HepG2 (cell line): Measurements from ENCODE around the gene STK32C. TPM values are rescaled to one million over a fixed set of nuclear protein-coding genes. Genes with fewer than 3 reads are reported as not detected.

Experiments
- ATAC-seq: fragments of 200-7000 bp; cut with Tn5 transposase; 3 replicates; pipeline ENCODE4 v1.9.1; 2020; ENCODE audit warnings: mild to moderate bottlenecking, moderate library complexity
- BruUV-seq: library from RNA; stranded (reverse); fragments of 400-500 nt; replicated peaks from 2 replicates; lab custom pipeline; 2021; lab: Mats Ljungman, UMichigan
- CTCF ChIA-PET: fragments of 300-600 bp; formaldehyde crosslinking; extraction: SDS; loops from one replicate; lab custom pipeline; 2021; ENCODE audit warnings: low total read pairs, inconsistent platforms, low intra/inter-chr PET ratio; lab: Yijun Ruan, JAX
- POLR2A ChIA-PET: fragments of 350-600 bp; sonication (Branson Sonifier 250); formaldehyde crosslinking; loops from one replicate; lab custom pipeline; 2020; ENCODE audit warnings: antibody characterized with exemption, inconsistent platforms; lab: Yijun Ruan, JAX
- DNase-seq: peaks from one replicate; pipeline ENCODE4 v3.0.0-alpha.2; 2015; ENCODE audit warnings: low spot score
- FAIRE-seq: peaks from 3 replicates; lab custom pipeline; 2011; peaks lifted over from hg19 to GRCh38; lab: Jason Lieb, UNC
- H2AFZ ChIP-seq: one replicate; pipeline ENCODE4 v1.6.1; 2011; ENCODE audit warnings: low read length, inconsistent platforms
- H3K27ac ChIP-seq: fragments of 300-600 bp; 3 replicates; pipeline ENCODE4 v1.8.0; 2011; ENCODE audit warnings: mixed run types, mild to moderate bottlenecking, mixed read lengths, low read length, inconsistent platforms; ENCODE audit not compliant: insufficient read depth; ENCODE audit errors: extremely low read length
- H3K27me3 ChIP-seq, 2 experiments: fragments of 200-600 bp in 1 of 2; 2 replicates in 1 of 2; 3 replicates in 1 of 2; pipeline versions ENCODE4 v1.6.0 to v1.8.0; 2011; ENCODE audit warnings: low read length in 2 of 2, mild to moderate bottlenecking in 2 of 2, moderate library complexity in 2 of 2, inconsistent platforms in 1 of 2; ENCODE audit not compliant: insufficient read depth in 2 of 2, control insufficient read depth in 1 of 2
- H3K36me3 ChIP-seq, 2 experiments: fragments of 200-600 bp in 1 of 2; replicated peaks in 1 of 2; 2 replicates in 1 of 2; 3 replicates in 1 of 2; pipeline versions ENCODE4 v1.5.1 to v1.8.0; 2011; ENCODE audit warnings: low read length in 2 of 2, inconsistent platforms in 1 of 2; ENCODE audit not compliant: insufficient read depth in 2 of 2, control insufficient read depth in 1 of 2
- H3K4me1 ChIP-seq: 2 replicates; pipeline ENCODE4 v1.5.1; 2012; ENCODE audit warnings: low read length, inconsistent platforms; ENCODE audit not compliant: insufficient read depth
- H3K4me2 ChIP-seq: 2 replicates; pipeline ENCODE4 v1.6.0; 2011; ENCODE audit warnings: low read depth, low read length, inconsistent platforms
- H3K4me3 ChIP-seq, 3 experiments: fragments of 200-600 bp in 1 of 3; sonication (generic), shearing (Covaris generic) in 1 of 3; replicated peaks in 1 of 3; 2 replicates each; pipeline ENCODE4 v1.5.1; 2011 to 2016; ENCODE audit warnings: low read length in 3 of 3, inconsistent platforms in 2 of 3, low read depth in 2 of 3, mild to moderate bottlenecking in 2 of 3, control low read depth in 1 of 3, mixed read lengths in 1 of 3; ENCODE audit not compliant: insufficient read depth in 1 of 3
- H3K79me2 ChIP-seq: one replicate; pipeline ENCODE4 v1.6.1; 2011; ENCODE audit warnings: low read length, inconsistent platforms; ENCODE audit not compliant: insufficient read depth
- H3K9ac ChIP-seq: 2 replicates; pipeline ENCODE4 v1.6.0; 2011; ENCODE audit warnings: mild to moderate bottlenecking, low read depth, low read length, inconsistent platforms; ENCODE audit not compliant: insufficient read depth
- H3K9me3 ChIP-seq: 2 replicates; pipeline ENCODE4 v1.5.1; 2012; ENCODE audit warnings: mild to moderate bottlenecking, low read length
- H4K20me1 ChIP-seq: 2 replicates; pipeline ENCODE4 v1.6.0; 2011; ENCODE audit warnings: inconsistent platforms, mild to moderate bottlenecking, low read length, moderate library complexity; ENCODE audit not compliant: insufficient read depth
- BCL6 ChIP-seq: IDR thresholded peaks from 2 replicates; pipeline ENCODE4 v1.6.1; 2016; ENCODE audit warnings: missing genetic modification reagents, missing compliant biosample characterization
- DMTF1 ChIP-seq: sonication (generic); formaldehyde crosslinking; IDR thresholded peaks from 2 replicates; pipeline ENCODE4 v1.4.0; 2020; ENCODE audit warnings: mild to moderate bottlenecking, missing genetic modification reagents
- GABPB1 ChIP-seq: IDR thresholded peaks from 2 replicates; pipeline ENCODE4 v1.6.1; 2016; ENCODE audit warnings: mild to moderate bottlenecking, missing genetic modification reagents, moderate library complexity, missing compliant biosample characterization
- HDAC2 ChIP-seq: sonication (generic); formaldehyde crosslinking; IDR thresholded peaks from 2 replicates; pipeline ENCODE4 v1.4.0; 2020; ENCODE audit warnings: missing genetic modification reagents
- NCOA2 ChIP-seq: sonication (generic); formaldehyde crosslinking; IDR thresholded peaks from 2 replicates; pipeline ENCODE4 v1.8.0; 2022; ENCODE audit warnings: inconsistent platforms
- PITX1 ChIP-seq: sonication (generic); formaldehyde crosslinking; IDR thresholded peaks from 2 replicates; pipeline ENCODE4 v1.5.1; 2020; ENCODE audit warnings: mild to moderate bottlenecking, missing genetic modification reagents
- UBTF ChIP-seq: sonication (generic); formaldehyde crosslinking; IDR thresholded peaks from 2 replicates; pipeline ENCODE4 v1.4.0; 2020; ENCODE audit warnings: mild to moderate bottlenecking, missing genetic modification reagents
- ZIK1 ChIP-seq: sonication (generic); formaldehyde crosslinking; IDR thresholded peaks from 2 replicates; pipeline ENCODE4 v1.5.0; 2020; ENCODE audit warnings: mild to moderate bottlenecking, low read depth, missing genetic modification reagents, borderline replicate concordance
- ZNF205 ChIP-seq: IDR thresholded peaks from 2 replicates; pipeline ENCODE4 v1.6.1; 2018; ENCODE audit warnings: missing biosample characterization, missing genetic modification reagents
- ZNF234 ChIP-seq: sonication (generic); formaldehyde crosslinking; conservative IDR thresholded peaks from 2 replicates; pipeline ENCODE4 v1.5.1; 2020; ENCODE audit warnings: mild to moderate bottlenecking, missing genetic modification reagents
- ZNF670 ChIP-seq: sonication (generic); formaldehyde crosslinking; IDR thresholded peaks from 2 replicates; pipeline ENCODE4 v1.8.0; 2022; ENCODE audit warnings: mild to moderate bottlenecking, missing genetic modification reagents, borderline replicate concordance
- ZNF782 ChIP-seq: sonication (generic); formaldehyde crosslinking; IDR thresholded peaks from 2 replicates; pipeline ENCODE4 v1.4.0; 2020; ENCODE audit warnings: missing genetic modification reagents, mild to moderate bottlenecking, borderline replicate concordance
- WGBS: methylation state at CpG from one replicate; pipeline ENCODE4 v1.1.6; 2017; ENCODE audit warnings: low lambda C conversion rate; 5-methylcytosine and 5-hydroxymethylcytosine counted together
- in situ Hi-C: cut with HindIII; loops from 2 replicates; pipeline ENCODE4 v1.10.0; 2017; ENCODE audit warnings: low pct_unique_long_range_greater_than_20kb; ENCODE audit not compliant: extremely low pct_ligation_motif_present
- intact Hi-C: fragments of 100-400 bp; cut with micrococcal nuclease; formaldehyde crosslinking; loops from one replicate; pipeline ENCODE4 v1.10.0; 2022; ENCODE audit not compliant: unreplicated experiment
- polyA plus RNA-seq, 8 experiments: library from polyadenylated mRNA; depleted of rRNA in 3 of 8; stranded (reverse) in 7 of 8; unstranded in 1 of 8; fragments of >200 nt; fragmentation: Illumina TruSeq in 4 of 8; extraction: Trizol in 4 of 8; gene quantifications; 2 replicates each; pipeline versions ENCODE4 v1.2.1 to v1.2.3, GENCODE V29; 2011 to 2016; ENCODE audit warnings: low read depth in 4 of 8, missing spikeins in 1 of 8, mixed read lengths in 1 of 8; ENCODE audit not compliant: insufficient read depth in 1 of 8
- total RNA-seq, 5 experiments: library from RNA; depleted of rRNA; stranded (reverse); fragments of >200 nt; fragmentation: Illumina TruSeq; extraction: Trizol; gene quantifications; 2 replicates each; pipeline ENCODE4 v1.2.3, GENCODE V29; 2016; ENCODE audit warnings: low read depth in 1 of 5
- TF ChIP-seq, protein P1 (sequence below): sonication (generic); formaldehyde crosslinking; IDR thresholded peaks from 2 replicates; pipeline ENCODE4 v1.5.1; 2020; ENCODE audit warnings: mild to moderate bottlenecking, missing genetic modification reagents, moderate library complexity
- TF ChIP-seq, protein P2 (sequence below): sonication (generic); formaldehyde crosslinking; IDR thresholded peaks from 2 replicates; pipeline ENCODE4 v1.5.0; 2020; ENCODE audit warnings: mild to moderate bottlenecking, missing genetic modification reagents, moderate library complexity

Gene STK32C
- total and polyA plus RNA-seq, 2 of the 13 experiments (the other 11 are each of a cell fraction or from before 2014, with no cell fraction given): 10.9 to 19.4 TPM

DNA sequence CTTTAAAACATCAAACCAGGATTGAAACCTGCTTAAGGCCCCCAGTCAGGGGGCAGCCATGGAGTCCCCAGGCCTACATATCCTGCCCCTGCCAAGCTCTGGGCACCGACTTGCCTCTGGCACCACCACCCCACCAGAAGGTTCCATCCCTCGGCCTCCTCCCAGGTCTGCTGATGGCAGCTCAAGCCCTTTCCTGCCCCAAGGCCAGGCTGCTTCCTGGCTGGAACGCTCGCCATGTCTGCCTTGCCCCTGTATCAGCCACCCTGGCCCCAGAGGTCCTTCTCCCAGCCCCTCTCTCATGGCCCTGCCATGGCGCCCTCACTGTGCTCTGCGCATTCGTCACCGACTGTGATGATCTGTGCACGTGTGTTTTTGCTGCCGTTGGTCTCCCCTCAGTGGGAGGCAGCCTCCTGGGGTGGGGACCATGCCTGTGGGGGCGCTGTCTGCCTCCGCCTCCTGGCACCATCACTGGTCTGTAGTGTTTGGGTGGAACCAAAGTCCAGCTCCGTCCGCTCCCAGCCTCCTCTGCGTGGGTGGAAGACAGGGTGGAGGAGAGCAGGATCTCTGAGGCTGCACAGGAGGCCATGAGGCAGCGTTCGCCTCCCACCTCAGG, 117.8 kb downstream of the STK32C start:
- DNase-seq: no peak
- Histone ChIP-seq H3K27me3 (peaks cover 5 to 35% of the 10 kb centered on the region in 2 experiments), H3K36me3 (no peaks in the 10 kb centered on the region), H3K4me1 (peaks cover 9% of the 10 kb centered on the region), H3K4me3 (no peak overlapping the region), H2AFZ (no peak overlapping the region), H3K79me2 (no peaks in the 10 kb centered on the region), H3K4me2 (no peak overlapping the region), H3K27ac (no peak overlapping the region), H3K9ac (no peak overlapping the region), H3K9me3 (no peaks in the 10 kb centered on the region), H4K20me1 (peaks cover 16% of the 10 kb centered on the region; the same call in 1 of the 2 replicates)
- ChIA-PET POLR2A (no interaction called here), CTCF (no interaction called here)
- in situ Hi-C loops (no loop called here), intact Hi-C loops (no loop called here)
- BruUV-seq: no TSS peak
- ATAC-seq: 0 out of 3 replicates have a peak, but pooled peaks have one; percentile 10
- FAIRE-seq: no peak
- 66% methylated on average over 10 of the region's 17 CpGs for WGBS
- TF ChIP-seq NCOA2 (no peak), ZNF782 (CRISPR knock-in tag) (no peak), ZNF670 (CRISPR knock-in tag) (no peak), ZIK1 (no peak), HDAC2 (CRISPR knock-in tag) (no peak), BCL6 (CRISPR knock-in tag) (no peak), PITX1 (CRISPR knock-in tag) (no peak), DMTF1 (CRISPR knock-in tag) (no peak), ZNF205 (no peak), UBTF (CRISPR knock-in tag) (no peak), GABPB1 (CRISPR knock-in tag) (peak; percentile 13; the same call in 1 of the 2 replicates), ZNF234 (CRISPR knock-in tag) (no peak)
- TF ChIP-seq, protein P1, sequence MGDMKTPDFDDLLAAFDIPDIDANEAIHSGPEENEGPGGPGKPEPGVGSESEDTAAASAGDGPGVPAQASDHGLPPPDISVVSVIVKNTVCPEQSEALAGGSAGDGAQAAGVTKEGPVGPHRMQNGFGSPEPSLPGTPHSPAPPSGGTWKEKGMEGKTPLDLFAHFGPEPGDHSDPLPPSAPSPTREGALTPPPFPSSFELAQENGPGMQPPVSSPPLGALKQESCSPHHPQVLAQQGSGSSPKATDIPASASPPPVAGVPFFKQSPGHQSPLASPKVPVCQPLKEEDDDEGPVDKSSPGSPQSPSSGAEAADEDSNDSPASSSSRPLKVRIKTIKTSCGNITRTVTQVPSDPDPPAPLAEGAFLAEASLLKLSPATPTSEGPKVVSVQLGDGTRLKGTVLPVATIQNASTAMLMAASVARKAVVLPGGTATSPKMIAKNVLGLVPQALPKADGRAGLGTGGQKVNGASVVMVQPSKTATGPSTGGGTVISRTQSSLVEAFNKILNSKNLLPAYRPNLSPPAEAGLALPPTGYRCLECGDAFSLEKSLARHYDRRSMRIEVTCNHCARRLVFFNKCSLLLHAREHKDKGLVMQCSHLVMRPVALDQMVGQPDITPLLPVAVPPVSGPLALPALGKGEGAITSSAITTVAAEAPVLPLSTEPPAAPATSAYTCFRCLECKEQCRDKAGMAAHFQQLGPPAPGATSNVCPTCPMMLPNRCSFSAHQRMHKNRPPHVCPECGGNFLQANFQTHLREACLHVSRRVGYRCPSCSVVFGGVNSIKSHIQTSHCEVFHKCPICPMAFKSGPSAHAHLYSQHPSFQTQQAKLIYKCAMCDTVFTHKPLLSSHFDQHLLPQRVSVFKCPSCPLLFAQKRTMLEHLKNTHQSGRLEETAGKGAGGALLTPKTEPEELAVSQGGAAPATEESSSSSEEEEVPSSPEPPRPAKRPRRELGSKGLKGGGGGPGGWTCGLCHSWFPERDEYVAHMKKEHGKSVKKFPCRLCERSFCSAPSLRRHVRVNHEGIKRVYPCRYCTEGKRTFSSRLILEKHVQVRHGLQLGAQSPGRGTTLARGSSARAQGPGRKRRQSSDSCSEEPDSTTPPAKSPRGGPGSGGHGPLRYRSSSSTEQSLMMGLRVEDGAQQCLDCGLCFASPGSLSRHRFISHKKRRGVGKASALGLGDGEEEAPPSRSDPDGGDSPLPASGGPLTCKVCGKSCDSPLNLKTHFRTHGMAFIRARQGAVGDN (CRISPR knock-in tag): peak; percentile 27
- TF ChIP-seq, protein P2, sequence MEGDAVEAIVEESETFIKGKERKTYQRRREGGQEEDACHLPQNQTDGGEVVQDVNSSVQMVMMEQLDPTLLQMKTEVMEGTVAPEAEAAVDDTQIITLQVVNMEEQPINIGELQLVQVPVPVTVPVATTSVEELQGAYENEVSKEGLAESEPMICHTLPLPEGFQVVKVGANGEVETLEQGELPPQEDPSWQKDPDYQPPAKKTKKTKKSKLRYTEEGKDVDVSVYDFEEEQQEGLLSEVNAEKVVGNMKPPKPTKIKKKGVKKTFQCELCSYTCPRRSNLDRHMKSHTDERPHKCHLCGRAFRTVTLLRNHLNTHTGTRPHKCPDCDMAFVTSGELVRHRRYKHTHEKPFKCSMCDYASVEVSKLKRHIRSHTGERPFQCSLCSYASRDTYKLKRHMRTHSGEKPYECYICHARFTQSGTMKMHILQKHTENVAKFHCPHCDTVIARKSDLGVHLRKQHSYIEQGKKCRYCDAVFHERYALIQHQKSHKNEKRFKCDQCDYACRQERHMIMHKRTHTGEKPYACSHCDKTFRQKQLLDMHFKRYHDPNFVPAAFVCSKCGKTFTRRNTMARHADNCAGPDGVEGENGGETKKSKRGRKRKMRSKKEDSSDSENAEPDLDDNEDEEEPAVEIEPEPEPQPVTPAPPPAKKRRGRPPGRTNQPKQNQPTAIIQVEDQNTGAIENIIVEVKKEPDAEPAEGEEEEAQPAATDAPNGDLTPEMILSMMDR (CRISPR knock-in tag): peak; percentile 38
